H1 (cell line): Measurements from ENCODE around the gene VAV2.

ENCODE experiments used
- CTCF ChIP-seq, 3 experiments: IDR thresholded peaks; 1 replicate in 2 of 3; 2 replicates in 1 of 3; pipeline versions ENCODE4 v1.5.1 to v1.6.1; 2011; ENCODE audit warnings: low read length in 3 of 3, mild to moderate bottlenecking in 3 of 3, inconsistent platforms in 2 of 3, low read depth in 1 of 3, moderate library complexity in 1 of 3; ENCODE audit not compliant: insufficient read depth in 1 of 3; ENCODE audit errors: control extremely low read depth in 1 of 3
- EZH2 ChIP-seq: fragments of 200-600 bp; sonication (generic); IDR thresholded peaks from 2 replicates; pipeline ENCODE4 v1.7.1; 2012; ENCODE audit warnings: low read depth, mild to moderate bottlenecking, moderate library complexity, low read length, inconsistent platforms; ENCODE audit not compliant: severe bottlenecking
- POLR2A ChIP-seq, 2 experiments: IDR thresholded peaks; 1 replicate in 1 of 2; 2 replicates in 1 of 2; pipeline ENCODE4 v1.6.1; 2011; ENCODE audit warnings: low read depth in 2 of 2, low read length in 2 of 2, mild to moderate bottlenecking in 2 of 2; ENCODE audit errors: control extremely low read depth in 1 of 2
- TF ChIP-seq, protein P1 (sequence below): IDR thresholded peaks from 2 replicates; pipeline ENCODE4 v1.6.1; 2011; ENCODE audit warnings: low read depth, mild to moderate bottlenecking, low read length; ENCODE audit not compliant: insufficient read depth

- TF ChIP-seq CTCF (IDR thresholded peaks at IDR 0.05; ENCODE audit: control extremely low read depth in 1 of 3, insufficient read depth in 1 of 3, low read depth in 1 of 3, low read length in 3 of 3) (no peak), POLR2A (IDR thresholded peaks at IDR 0.05; ENCODE audit: control extremely low read depth in 1 of 2, low read depth in 2 of 2, low read length in 2 of 2) (no peak), EZH2 (no peak)
- TF ChIP-seq, protein P1, sequence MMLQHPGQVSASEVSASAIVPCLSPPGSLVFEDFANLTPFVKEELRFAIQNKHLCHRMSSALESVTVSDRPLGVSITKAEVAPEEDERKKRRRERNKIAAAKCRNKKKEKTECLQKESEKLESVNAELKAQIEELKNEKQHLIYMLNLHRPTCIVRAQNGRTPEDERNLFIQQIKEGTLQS, result no peak
These were observed 14.5 kb downstream of the VAV2 start for GRCh38 chr9:133977421-133978201.
